GM20431 (cell line): ENCODE measurements around the gene IL12RB1.
"Not testable (repeated sequence)": the region's sequence is repeated elsewhere in the genome, so short reads cannot be mapped to it uniquely, and the experiment has no call there.

Source experiments
- in situ Hi-C: fragments of 300-500 bp; cut with MseI, MboI; formaldehyde crosslinking; loops from one replicate; pipeline ENCODE4 v1.15.0; 2020; ENCODE audit warnings: low sequenced_read_pairs; ENCODE audit not compliant: unreplicated experiment

Gene IL12RB1

DNA sequence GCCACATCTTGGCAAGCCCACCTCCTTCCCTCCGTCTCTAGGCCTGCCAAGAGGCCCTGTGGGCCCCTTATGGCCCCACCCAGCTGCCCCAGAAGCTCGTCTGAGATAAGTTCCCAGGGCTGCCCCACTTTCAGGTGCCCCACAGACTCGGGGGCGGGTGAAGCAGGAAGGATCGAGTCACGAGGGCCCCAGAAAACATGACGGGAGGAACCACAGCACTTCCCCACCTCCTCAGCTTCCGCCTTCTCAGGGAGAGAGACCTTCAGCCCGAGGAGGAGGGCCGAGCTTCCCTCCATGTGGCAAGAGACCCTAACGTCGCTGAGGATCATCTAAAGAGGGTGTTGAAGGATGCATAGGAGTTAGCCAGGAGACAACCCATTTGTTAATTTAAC lies 4.5 kb upstream of the IL12RB1 start:
- in situ Hi-C loops, result no loop called here

- in situ Hi-C loops, result no loop called here
Measured at GRCh38 chr19:18090545-18091216, 3.9 kb upstream of the IL12RB1 start.

- in situ Hi-C loops, result no loop called here
Measured at GRCh38 chr19:18089726-18090125, 3.0 kb upstream of the IL12RB1 start.

GRCh38 chr19:18089096-18089541 lies 2.4 kb upstream of the IL12RB1 start:
- in situ Hi-C loops, result not testable (repeated sequence)

DNA sequence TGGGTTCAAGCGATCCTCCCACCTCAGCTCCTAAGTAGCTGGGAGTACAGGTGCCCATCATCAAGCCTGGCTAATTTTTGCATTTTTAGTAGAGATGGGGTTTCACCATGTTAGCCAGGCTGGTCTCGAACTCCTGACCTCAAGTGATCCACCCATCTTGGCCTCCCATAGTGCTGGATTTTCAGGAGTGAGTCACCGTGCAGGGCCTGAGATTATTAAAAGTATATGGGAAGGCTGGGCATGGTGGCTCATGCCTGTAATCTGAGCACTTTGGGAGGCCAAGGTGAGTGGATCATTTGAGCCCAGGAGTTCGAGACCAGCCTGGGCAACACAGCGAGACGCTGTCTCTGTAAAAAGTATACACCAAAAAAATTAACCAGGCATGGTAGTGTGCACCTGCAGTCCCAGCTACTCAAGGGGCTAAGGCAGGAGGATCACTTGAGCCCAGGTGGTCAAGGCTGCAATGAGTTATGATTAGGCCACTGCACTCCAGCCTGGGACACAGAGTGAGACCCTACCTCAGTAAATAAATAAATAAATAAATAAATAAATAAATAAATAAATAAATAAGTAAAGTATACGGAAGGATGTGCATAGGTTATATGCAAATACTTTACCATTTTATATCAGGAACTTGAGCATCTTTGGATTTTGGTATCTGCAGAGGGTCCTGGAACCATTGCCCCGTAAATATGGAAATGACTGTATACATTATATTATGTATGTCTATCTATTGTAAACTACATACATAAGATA lies 854 bp downstream of the IL12RB1 start:
- in situ Hi-C loops, result no loop called here

DNA sequence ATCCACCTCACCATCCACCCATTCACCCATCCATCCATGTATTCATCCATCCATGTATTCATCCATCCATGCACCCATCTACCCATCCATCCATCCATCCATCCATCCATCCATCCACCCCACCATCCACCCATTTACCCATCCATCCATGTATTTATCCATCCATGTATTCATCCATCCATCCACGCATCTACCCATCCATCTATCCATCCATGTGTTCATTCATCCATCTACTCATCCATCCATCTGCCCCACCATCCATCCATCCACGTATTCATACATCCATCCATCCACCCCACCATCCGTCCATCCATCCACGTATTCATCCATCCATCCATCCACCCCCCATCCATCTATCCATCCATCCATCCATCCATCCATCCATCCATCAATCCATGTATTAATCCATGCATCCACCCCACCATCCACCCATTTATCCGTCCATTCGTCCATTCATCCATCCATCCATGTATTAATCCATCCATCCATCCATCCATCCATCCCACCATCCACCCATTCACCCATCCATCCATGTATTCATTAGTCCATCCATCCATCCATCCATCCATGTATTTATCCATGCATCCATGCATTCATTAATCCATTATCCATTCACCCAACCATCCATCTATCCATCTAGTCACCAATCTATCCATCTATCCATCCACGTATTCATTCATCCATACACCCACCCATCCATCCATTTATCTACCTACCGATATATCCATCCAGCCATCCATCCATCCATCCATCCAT lies 2.6 kb downstream of the IL12RB1 start:
- in situ Hi-C loops, result no loop called here

DNA sequence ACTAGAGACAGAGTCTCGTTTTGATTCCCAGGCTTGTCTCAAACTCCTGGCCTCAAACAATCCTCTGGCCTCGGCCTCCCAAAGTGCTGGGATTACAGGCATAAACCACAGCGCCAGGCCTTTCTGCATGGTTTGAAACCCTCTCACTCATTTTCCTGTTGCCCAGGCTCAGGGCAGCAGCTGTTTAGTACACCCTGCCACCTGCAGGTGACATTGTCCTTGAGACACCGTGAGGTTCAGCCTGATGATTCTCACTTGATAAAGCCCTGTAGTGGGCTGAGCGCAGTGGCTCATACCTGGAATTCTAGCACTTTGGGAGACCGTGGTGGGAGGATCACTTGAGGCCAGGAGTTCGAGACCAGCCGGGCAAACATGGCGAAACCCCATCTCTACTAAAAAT lies 12.5 kb downstream of the IL12RB1 start:
- in situ Hi-C loops, result no loop called here

DNA sequence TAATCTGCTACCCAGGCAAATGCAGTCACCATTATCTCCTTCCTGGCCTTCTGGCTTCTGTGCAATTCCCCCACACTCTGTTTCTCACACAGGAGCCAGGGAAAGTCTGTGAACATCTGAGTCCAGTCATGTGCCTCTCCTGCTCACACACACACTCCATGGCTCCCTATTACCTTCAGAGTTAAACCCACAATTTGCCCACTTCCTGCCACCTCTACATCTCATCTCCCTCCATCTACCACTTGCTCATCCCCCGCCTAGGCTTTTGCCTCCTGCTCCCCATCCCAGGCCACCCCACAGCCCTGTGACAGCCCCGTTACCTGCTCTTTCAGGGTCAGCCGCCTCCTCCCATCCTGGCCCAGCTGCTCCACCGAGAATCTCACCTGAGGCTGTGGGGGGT lies 13.5 kb downstream of the IL12RB1 start:
- in situ Hi-C loops, result no loop called here

- in situ Hi-C loops, result no loop called here
Measured at GRCh38 chr19:18072335-18072734, 14.4 kb downstream of the IL12RB1 start.

- in situ Hi-C loops, result no loop called here
Measured at GRCh38 chr19:18070181-18070580, 16.6 kb downstream of the IL12RB1 start.

DNA sequence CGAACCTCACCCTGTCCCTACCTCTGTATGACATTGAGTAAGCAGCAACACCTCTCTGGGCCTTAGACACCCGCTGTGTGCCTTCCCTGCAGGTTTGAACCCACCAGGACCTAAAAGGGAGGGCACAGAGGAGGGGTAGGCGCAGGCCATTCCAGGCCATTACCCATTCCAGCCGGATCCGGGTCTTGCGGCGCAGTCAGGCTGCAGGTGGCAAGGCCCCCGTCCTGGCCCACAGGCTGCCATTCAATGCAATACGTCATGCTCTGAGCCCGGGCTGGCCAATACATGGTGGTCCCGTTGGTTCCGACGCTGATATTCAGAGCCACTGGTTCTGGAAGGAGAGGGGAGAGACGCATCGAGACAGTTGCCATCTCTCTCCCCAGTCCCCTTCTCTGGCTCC lies 17.4 kb downstream of the IL12RB1 start:
- in situ Hi-C loops, result no loop called here

- in situ Hi-C loops, result no loop called here
Measured at GRCh38 chr19:18068395-18068794, 18.3 kb downstream of the IL12RB1 start.

DNA sequence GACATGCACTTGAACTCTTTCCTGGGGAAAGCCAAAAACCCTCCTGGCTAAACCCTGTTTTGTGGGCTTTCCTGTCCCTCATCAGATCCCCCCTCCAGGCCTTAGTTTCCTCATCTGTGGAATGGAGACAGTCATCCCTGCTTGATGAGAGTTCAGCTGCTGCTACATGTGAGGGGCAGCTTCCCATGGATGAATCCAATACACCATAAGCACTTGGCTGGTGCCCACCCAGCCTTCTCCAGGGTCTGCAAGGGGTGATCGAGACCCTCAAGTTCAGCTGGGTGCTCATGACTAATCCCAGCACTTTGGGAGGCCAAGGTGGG lies 21.6 kb downstream of the IL12RB1 start:
- in situ Hi-C loops, result no loop called here

GRCh38 chr19:18063463-18063862 lies 23.3 kb downstream of the IL12RB1 start:
- in situ Hi-C loops, result no loop called here

GRCh38 chr19:18062028-18062427 lies 24.7 kb downstream of the IL12RB1 start:
- in situ Hi-C loops, result no loop called here

- in situ Hi-C loops, result no loop called here
Measured at GRCh38 chr19:18060472-18060871, 26.3 kb downstream of the IL12RB1 start.

DNA sequence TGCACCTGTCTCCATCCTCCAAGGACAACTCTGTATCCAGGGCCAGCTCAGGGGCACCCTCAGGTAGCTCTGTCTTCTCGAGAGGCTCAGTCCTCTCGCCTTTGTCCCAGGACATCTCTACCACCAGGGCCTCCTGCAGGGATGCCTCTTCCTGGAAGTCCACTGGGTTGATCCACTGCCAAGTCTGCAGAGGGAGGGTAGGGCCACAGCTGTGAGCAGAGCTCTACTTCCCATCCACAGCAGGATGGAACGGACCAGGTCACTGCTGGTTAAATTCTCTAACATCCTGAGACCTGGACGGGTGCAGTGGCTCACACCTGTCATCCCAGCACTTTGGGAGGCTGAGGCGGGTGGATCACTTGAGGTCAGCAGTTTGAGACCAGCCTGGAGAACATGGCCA lies 26.8 kb downstream of the IL12RB1 start:
- in situ Hi-C loops, result loop anchor here (5.0 to 10.0 kb wide), 2 partner anchors 58 to 105 kb away; no protein-coding TSS in a partner anchor

GRCh38 chr19:18059297-18059696 lies 27.4 kb downstream of the IL12RB1 start:
- in situ Hi-C loops, result loop anchor here (5.0 to 10.0 kb wide), 2 partner anchors 57 to 104 kb away; no protein-coding TSS in a partner anchor

- in situ Hi-C loops, result loop anchor here (5.0 to 10.0 kb wide), 2 partner anchors 56 to 104 kb away; no protein-coding TSS in a partner anchor
Measured at GRCh38 chr19:18058208-18059009, 28.3 kb downstream of the IL12RB1 start.

GRCh38 chr19:18057557-18057956 lies 29.2 kb downstream of the IL12RB1 start:
- in situ Hi-C loops, result loop anchor here (5.0 to 10.0 kb wide), 2 partner anchors 55 to 103 kb away; no protein-coding TSS in a partner anchor
